H1 (cell line): ENCODE results near the gene TBX4. TPM values are rescaled to one million over a fixed set of nuclear protein-coding genes. Genes with fewer than 3 reads are reported as not detected.

Experiments
- CTCF ChIA-PET: fragments of 300-600 bp; sonication (Branson Sonifier 250); formaldehyde crosslinking; loops from one replicate; lab custom pipeline; 2021; ENCODE audit not compliant: partially characterized antibody; lab: Charles Lee
- POLR2A ChIA-PET: fragments of 300-600 bp; sonication (Branson Sonifier 250); formaldehyde crosslinking; loops from one replicate; lab custom pipeline; 2021; ENCODE audit warnings: inconsistent platforms; ENCODE audit not compliant: partially characterized antibody; lab: Charles Lee
- DNase-seq, 2 experiments: peaks; one replicate each; pipeline versions ENCODE4 v3.0.0 to v3.0.0-alpha.2; 2010 to 2022; ENCODE audit warnings: low spot score in 2 of 2, low read depth in 1 of 2, mixed read lengths in 1 of 2
- FAIRE-seq: peaks from 2 replicates; lab custom pipeline; 2011; peaks lifted over from hg19 to GRCh38; lab: Jason Lieb, UNC
- H2AFZ ChIP-seq: 2 replicates; pipeline ENCODE4 v1.8.1; 2012; ENCODE audit warnings: low read length, inconsistent platforms
- H2AK5ac ChIP-seq: 2 replicates; pipeline ENCODE4 v1.6.1; 2013; ENCODE audit warnings: low read depth, low read length
- H2BK120ac ChIP-seq: replicated peaks from 2 replicates; pipeline ENCODE3; 2013; ENCODE audit warnings: low read depth, low read length, inconsistent platforms
- H2BK12ac ChIP-seq: 2 replicates; pipeline ENCODE4 v1.6.1; 2013; ENCODE audit warnings: low read depth, low read length
- H2BK15ac ChIP-seq: 2 replicates; pipeline ENCODE4 v1.6.1; 2013; ENCODE audit warnings: low read length
- H2BK20ac ChIP-seq: 2 replicates; pipeline ENCODE4 v1.6.1; 2013; ENCODE audit warnings: low read length
- H2BK5ac ChIP-seq: 2 replicates; pipeline ENCODE4 v1.6.1; 2013; ENCODE audit warnings: low read depth, low read length
- H3K14ac ChIP-seq: 2 replicates; pipeline ENCODE4 v1.6.1; 2013; ENCODE audit warnings: inconsistent platforms; ENCODE audit not compliant: insufficient read length
- H3K18ac ChIP-seq: 2 replicates; pipeline ENCODE4 v1.6.1; 2013; ENCODE audit warnings: low read length; ENCODE audit errors: extremely low read depth
- H3K23ac ChIP-seq: 2 replicates; pipeline ENCODE4 v1.6.1; 2013; ENCODE audit warnings: inconsistent platforms; ENCODE audit not compliant: insufficient read length
- H3K23me2 ChIP-seq: 2 replicates; pipeline ENCODE4 v1.6.1; 2013; ENCODE audit warnings: low read depth, low read length
- H3K27ac ChIP-seq: 2 replicates; pipeline ENCODE4 v1.6.1; 2011; ENCODE audit warnings: low read depth, low read length, inconsistent platforms
- H3K27me3 ChIP-seq, 4 experiments: replicated peaks in 1 of 4; 1 replicate in 1 of 4; 2 replicates in 3 of 4; pipeline versions ENCODE4 v1.6.1 to v1.8.1; 2011 to 2013; ENCODE audit warnings: low read length in 3 of 4, mild to moderate bottlenecking in 3 of 4, inconsistent platforms in 2 of 4, mixed read lengths in 2 of 4, moderate library complexity in 1 of 4; ENCODE audit not compliant: control insufficient read depth in 3 of 4, insufficient read depth in 3 of 4; ENCODE audit errors: extremely low read depth in 1 of 4
- H3K36me3 ChIP-seq, 4 experiments: 2 replicates each; pipeline versions ENCODE4 v1.6.1 to v1.8.1; 2011 to 2013; ENCODE audit warnings: mild to moderate bottlenecking in 4 of 4, low read length in 3 of 4, moderate library complexity in 2 of 4, control low read depth in 1 of 4, inconsistent platforms in 1 of 4; ENCODE audit not compliant: insufficient read depth in 4 of 4, control insufficient read depth in 2 of 4
- H3K4ac ChIP-seq: replicated peaks from 2 replicates; pipeline ENCODE3; 2013; ENCODE audit warnings: low read length, low read depth, mixed read lengths, inconsistent platforms; ENCODE audit not compliant: insufficient read length
- H3K4me1 ChIP-seq, 4 experiments: replicated peaks in 1 of 4; 1 replicate in 1 of 4; 2 replicates in 3 of 4; pipeline versions ENCODE4 v1.6.1 to v1.8.1; 2011 to 2013; ENCODE audit warnings: low read length in 3 of 4, inconsistent platforms in 2 of 4, mixed read lengths in 1 of 4; ENCODE audit not compliant: insufficient read depth in 4 of 4, control insufficient read depth in 3 of 4
- H3K4me2 ChIP-seq, 2 experiments: 2 replicates each; pipeline versions ENCODE4 v1.6.1 to v1.8.1; 2011 to 2013; ENCODE audit warnings: low read depth in 2 of 2, low read length in 2 of 2, control low read depth in 1 of 2, inconsistent platforms in 1 of 2, mild to moderate bottlenecking in 1 of 2; ENCODE audit not compliant: insufficient read depth in 1 of 2
- H3K4me3 ChIP-seq, 4 experiments: fragments of 200-600, 300-600 bp in 1 of 4; sonication (generic), shearing (Covaris generic), sonication (Bioruptor Twin) in 1 of 4; 2 replicates each; pipeline versions ENCODE4 v1.5.1 to v1.8.1; 2011 to 2016; ENCODE audit warnings: low read length in 4 of 4, low read depth in 3 of 4, control low read depth in 2 of 4, inconsistent platforms in 2 of 4, mild to moderate bottlenecking in 2 of 4, mixed read lengths in 1 of 4, moderate library complexity in 1 of 4; ENCODE audit not compliant: insufficient read depth in 2 of 4; ENCODE audit errors: extremely low read depth in 1 of 4
- H3K56ac ChIP-seq: replicated peaks from 2 replicates; pipeline ENCODE3; 2013; ENCODE audit warnings: low read depth, mild to moderate bottlenecking, mixed read lengths, low read length, inconsistent platforms; ENCODE audit not compliant: insufficient read length
- H3K79me1 ChIP-seq: 2 replicates; pipeline ENCODE4 v1.6.1; 2013; ENCODE audit warnings: low read depth, low read length, control low read depth
- H3K79me2 ChIP-seq, 2 experiments: 2 replicates each; pipeline versions ENCODE4 v1.6.1 to v1.8.1; 2012 to 2013; ENCODE audit warnings: low read length in 2 of 2, mild to moderate bottlenecking in 2 of 2, inconsistent platforms in 1 of 2; ENCODE audit not compliant: insufficient read depth in 2 of 2, control insufficient read depth in 1 of 2
- H3K9ac ChIP-seq, 4 experiments: replicated peaks in 1 of 4; 1 replicate in 1 of 4; 2 replicates in 3 of 4; pipeline versions ENCODE4 v1.6.1 to v1.8.1; 2011 to 2013; ENCODE audit warnings: low read depth in 3 of 4, low read length in 3 of 4, control low read depth in 2 of 4, mild to moderate bottlenecking in 2 of 4, moderate library complexity in 2 of 4, inconsistent platforms in 1 of 4; ENCODE audit errors: extremely low read depth in 1 of 4
- H3K9me3 ChIP-seq, 2 experiments: 2 replicates each; pipeline versions ENCODE4 v1.6.1 to v1.8.1; 2012 to 2013; ENCODE audit warnings: mild to moderate bottlenecking in 2 of 2, moderate library complexity in 2 of 2, control low read depth in 1 of 2, inconsistent platforms in 1 of 2, low read depth in 1 of 2, low read length in 1 of 2, mixed read lengths in 1 of 2; ENCODE audit not compliant: insufficient read depth in 2 of 2
- H4K20me1 ChIP-seq, 2 experiments: replicated peaks in 1 of 2; 2 replicates each; pipeline versions ENCODE3 to v1.8.1; 2011 to 2013; ENCODE audit warnings: inconsistent platforms in 2 of 2, low read length in 2 of 2, mild to moderate bottlenecking in 1 of 2; ENCODE audit not compliant: insufficient read depth in 2 of 2, control insufficient read depth in 1 of 2
- H4K5ac ChIP-seq: 2 replicates; pipeline ENCODE4 v1.6.1; 2013; ENCODE audit warnings: low read length, low read depth, mixed read lengths, inconsistent platforms; ENCODE audit not compliant: insufficient read length
- H4K8ac ChIP-seq: 2 replicates; pipeline ENCODE4 v1.8.0; 2013; ENCODE audit warnings: mild to moderate bottlenecking, moderate library complexity, low read length, inconsistent platforms; ENCODE audit not compliant: insufficient read depth; ENCODE audit errors: extremely low read depth
- H4K91ac ChIP-seq: replicated peaks from 2 replicates; pipeline ENCODE3; 2013; ENCODE audit warnings: low read length, mixed read lengths, inconsistent platforms; ENCODE audit not compliant: insufficient read length
- WGBS, 2 experiments: shearing (Covaris generic) in 1 of 2; methylation state at CpG; one replicate each; pipeline versions ENCODE4 v1.1.6 to v1.1.7; 2013 to 2015; ENCODE audit warnings: low lambda C conversion rate in 2 of 2, mixed read lengths in 2 of 2, inconsistent platforms in 1 of 2, low coverage in 1 of 2, missing lambda C conversion rate in 1 of 2; ENCODE audit not compliant: insufficient replicate concordance in 2 of 2, insufficient coverage in 1 of 2, insufficient read length in 1 of 2; ENCODE audit errors: extremely low coverage in 1 of 2, missing lambda C conversion rate in 1 of 2; 5-methylcytosine and 5-hydroxymethylcytosine counted together
- polyA plus RNA-seq, 7 experiments: library from polyadenylated mRNA; depleted of rRNA in 3 of 7; stranded (reverse) in 5 of 7; unstranded in 2 of 7; fragments of >200 nt in 5 of 7; fragments of 200-250 nt in 2 of 7; gene quantifications; 1 replicate in 5 of 7; 2 replicates in 1 of 7; 4 replicates in 1 of 7; pipeline versions ENCODE4 v1.2.1 to v1.2.3, GENCODE V29; 2011 to 2013; ENCODE audit warnings: missing spikeins in 2 of 7, mixed read lengths in 2 of 7
- total RNA-seq: library from RNA; stranded (reverse); fragmentation: NEBNext Ultra II Directional; extraction: Animal tissue kit (Norgen Biotek cat#: 25700); gene quantifications from 2 replicates; pipeline ENCODE4 v1.2.1, GENCODE V29; 2021

The TBX4 gene
- total and polyA plus RNA-seq, 2 of the 8 experiments (the other 6 are each of a cell fraction or from before 2014, with no cell fraction given) = 0.02 TPM; not detected in 1

DNA sequence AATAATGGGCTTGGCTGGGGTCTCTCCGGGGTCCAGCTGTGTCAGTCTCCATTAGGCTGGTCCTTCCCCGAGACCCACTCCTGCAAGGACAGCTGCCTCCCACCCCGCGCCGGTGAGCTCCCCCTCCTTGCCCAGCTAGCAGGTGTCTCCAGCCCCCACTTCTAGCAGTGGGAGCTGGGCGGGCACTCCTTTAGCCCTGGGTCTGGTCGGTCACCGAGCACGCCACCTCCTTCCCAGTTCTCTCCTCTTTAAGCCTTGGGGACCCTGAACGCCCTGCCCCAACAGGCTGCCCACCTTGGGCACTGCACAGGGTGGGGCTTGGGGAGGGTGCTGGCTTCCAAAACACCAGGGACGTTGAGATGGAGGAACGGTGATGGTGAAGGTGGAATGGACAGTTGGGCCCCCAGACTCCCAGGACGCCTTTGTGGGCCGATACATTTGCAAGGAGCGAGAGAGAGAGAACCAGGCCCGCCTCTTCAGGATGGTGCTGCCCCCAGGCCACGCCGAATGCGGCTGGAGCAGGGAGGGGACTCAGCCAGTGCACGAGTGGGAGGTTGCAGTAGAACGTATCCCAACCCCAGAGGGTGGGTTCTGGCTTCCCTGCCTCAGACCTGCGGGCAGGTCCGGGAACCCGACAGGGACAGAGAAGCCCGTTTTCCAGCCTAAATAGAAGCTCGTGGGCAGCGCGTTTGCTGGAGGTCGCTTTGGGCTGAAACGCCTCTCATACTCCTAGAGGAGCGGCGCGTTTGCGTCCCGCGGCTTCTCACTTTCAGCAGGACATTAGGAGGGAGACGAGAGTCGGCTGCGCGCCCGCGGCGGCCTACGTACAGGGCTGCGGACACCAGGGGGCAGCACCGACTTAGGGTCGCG lies 41.8 kb upstream of the TBX4 start:
- H2BK15ac ChIP-seq = no peak overlapping the region
- ChIA-PET CTCF (interaction anchor here (0.6 to 8.8 kb wide), 14 partner anchors 10 to 560 kb away, joined by 3 to 108 read pairs (median 5); partner anchors contain the start of gene TBX2), POLR2A (no interaction called here)
- peaks cover 18 to 19% of the 10 kb centered on the region in 2 experiments for H4K20me1 ChIP-seq
- 8% methylated on average over 44 of the region's 48 CpGs; no CpG with 5 or more reads in 1 of the 2 experiments for WGBS, 2 experiments
- no peak overlapping the region; the same call in 1 of the 2 replicates for H3K18ac ChIP-seq
- peaks cover 62 to 99% (median 92%) of the 10 kb centered on the region in 4 experiments for H3K27me3 ChIP-seq
- no peak overlapping the region for H2BK20ac ChIP-seq
- no peaks in the 10 kb centered on the region for H3K79me2 ChIP-seq
- H2BK12ac ChIP-seq = peak overlapping the region; percentile 60; the same call in 1 of the 2 replicates
- no peak overlapping the region for H2AK5ac ChIP-seq
- no peak overlapping the region for H3K4ac ChIP-seq
- H3K9ac ChIP-seq = no peak overlapping the region
- H2BK120ac ChIP-seq = no peak overlapping the region
- no peak overlapping the region for H4K5ac ChIP-seq
- peaks cover 0 to 8% (median 0%) of the 10 kb centered on the region in 4 experiments; a peak in 1 of 8 replicates for H3K36me3 ChIP-seq
- no peak for FAIRE-seq
- peak overlapping the region in 3 of 4 experiments; percentile 16 to 65 (median 34); a peak in 7 of 8 replicates for H3K4me3 ChIP-seq
- H3K23me2 ChIP-seq = peaks cover 16% of the 10 kb centered on the region
- no peak overlapping the region for H3K23ac ChIP-seq
- no peak overlapping the region for H2AFZ ChIP-seq
- H3K9me3 ChIP-seq = no peaks in the 10 kb centered on the region; a peak in 1 of 4 replicates
- H2BK5ac ChIP-seq = no peak overlapping the region
- H3K4me1 ChIP-seq = peaks cover 0 to 24% (median 13%) of the 10 kb centered on the region in 4 experiments; a peak in 5 of 7 replicates
- DNase-seq = peak in 1 of 2 experiments; percentile 91
- no peaks in the 10 kb centered on the region for H3K79me1 ChIP-seq
- peak overlapping the region; percentile 73 to 93 for H3K4me2 ChIP-seq
- H3K14ac ChIP-seq = no peak overlapping the region
- H3K27ac ChIP-seq = no peak overlapping the region
- H4K8ac ChIP-seq = no peak overlapping the region
- no peak overlapping the region for H3K56ac ChIP-seq
- no peak overlapping the region for H4K91ac ChIP-seq
